SU-DHL-6 (cell line): Measurements from ENCODE around the gene GART.

Source experiments
- H2AFZ ChIP-seq: fragments of 200-600 bp; sonication (generic); 2 replicates; pipeline ENCODE4 v1.6.1; 2014; ENCODE audit warnings: low read depth, mild to moderate bottlenecking, moderate library complexity, mixed read lengths, antibody characterized with exemption, low read length; ENCODE audit not compliant: severe bottlenecking
- H3F3A ChIP-seq: fragments of 200-600 bp; shearing (Covaris generic); 2 replicates; pipeline ENCODE4 v1.6.0; 2016; ENCODE audit warnings: antibody characterized with exemption, mild to moderate bottlenecking; ENCODE audit not compliant: insufficient read depth
- H3K27ac ChIP-seq: fragments of 200-600 bp; sonication (generic); 2 replicates; pipeline ENCODE4 v1.5.1; 2016; ENCODE audit warnings: low read depth, mild to moderate bottlenecking, low read length, moderate library complexity, mixed read lengths
- H3K27me3 ChIP-seq: fragments of 200-600 bp; sonication (generic), shearing (Covaris generic); 2 replicates; pipeline ENCODE4 v1.6.0; 2014; ENCODE audit warnings: mild to moderate bottlenecking, low read length
- H3K36me3 ChIP-seq: fragments of 200-600 bp; sonication (generic); 2 replicates; pipeline ENCODE4 v1.6.1; 2014; ENCODE audit warnings: mild to moderate bottlenecking, low read length, mixed read lengths
- H3K4me2 ChIP-seq: fragments of 300-600, 200-600 bp; shearing (Covaris generic), sonication (generic); 2 replicates; pipeline ENCODE4 v1.6.0; 2014; ENCODE audit warnings: low read length, low read depth, mild to moderate bottlenecking; ENCODE audit not compliant: poor library complexity, severe bottlenecking
- H3K4me3 ChIP-seq: fragments of 200-600 bp; sonication (generic); 2 replicates; pipeline ENCODE4 v1.5.1; 2014; ENCODE audit warnings: antibody characterized with exemption, low read length, mild to moderate bottlenecking, mixed read lengths; ENCODE audit not compliant: insufficient read depth, poor library complexity, severe bottlenecking
- H3K79me2 ChIP-seq: fragments of 200-600 bp; sonication (generic); 2 replicates; pipeline ENCODE4 v1.6.1; 2014; ENCODE audit warnings: mild to moderate bottlenecking, low read length, moderate library complexity; ENCODE audit not compliant: insufficient read depth
- H3K9ac ChIP-seq: fragments of 200-600 bp; sonication (generic); 2 replicates; pipeline ENCODE4 v1.7.0; 2014; ENCODE audit warnings: mild to moderate bottlenecking, low read length
- H3K9me2 ChIP-seq: fragments of 200-600 bp; sonication (generic); replicated peaks from 2 replicates; pipeline ENCODE4 v1.6.1; 2014; ENCODE audit warnings: low read length; ENCODE audit not compliant: insufficient read depth
- H3K9me3 ChIP-seq: fragments of 200-600 bp; sonication (generic); 2 replicates; pipeline ENCODE4 v1.6.1; 2014; ENCODE audit warnings: low read length, mixed read lengths; ENCODE audit not compliant: insufficient read depth
- H4K20me1 ChIP-seq: fragments of 200-600 bp; sonication (generic); 2 replicates; pipeline ENCODE4 v1.6.1; 2014; ENCODE audit warnings: low read depth, mild to moderate bottlenecking, antibody characterized with exemption, low read length, moderate library complexity, mixed read lengths
- EZH2phosphoT487 ChIP-seq: fragments of 200-600 bp; sonication (generic), shearing (Covaris generic); conservative IDR thresholded peaks from 2 replicates; pipeline ENCODE4 v1.6.1; 2018; ENCODE audit warnings: mild to moderate bottlenecking, antibody characterized with exemption, low read length, moderate library complexity, mixed read lengths
- TF ChIP-seq, protein P1 (sequence below): fragments of 200-600 bp; sonication (generic); IDR thresholded peaks from one replicate; pipeline ENCODE4 v1.5.1; 2017; ENCODE audit warnings: antibody characterized with exemption, mild to moderate bottlenecking, low read length, moderate library complexity; ENCODE audit not compliant: insufficient read depth, poor library complexity, severe bottlenecking

Gene GART

DNA sequence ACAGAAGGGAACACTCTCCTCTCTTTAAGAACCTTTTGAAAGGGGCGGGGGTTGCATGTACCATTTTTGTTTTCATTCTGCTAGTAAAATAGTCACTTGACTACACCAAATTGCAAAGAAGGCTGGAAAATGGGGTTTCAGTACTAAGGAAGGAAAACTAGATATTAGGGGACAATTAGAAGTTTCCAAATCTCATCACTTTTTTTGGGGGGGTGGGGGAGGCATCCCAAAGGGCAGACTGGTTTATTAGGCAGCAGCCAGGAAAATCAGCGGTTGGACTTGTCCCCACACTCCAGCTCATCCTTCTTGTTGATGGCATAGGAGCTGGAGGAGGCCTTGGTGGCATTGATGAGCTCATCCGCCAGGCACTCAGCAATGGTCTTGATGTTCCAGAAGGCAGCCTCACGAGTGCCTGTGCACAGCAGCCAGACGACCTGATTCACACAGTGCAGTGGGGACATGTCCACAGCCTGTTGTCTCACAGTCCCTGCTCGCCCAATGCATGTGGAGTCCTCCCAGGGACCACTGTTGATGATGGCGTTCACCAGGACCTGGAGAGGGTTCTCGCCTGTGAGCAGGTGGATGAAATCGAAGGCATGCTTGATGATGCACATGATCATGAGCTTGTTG is 60.5 kb downstream of the GART start:
- H3K27me3 ChIP-seq = no peaks in the 10 kb centered on the region
- no peak overlapping the region for H3K4me3 ChIP-seq
- peak overlapping the region; percentile 93 for H3K4me2 ChIP-seq
- no peak for TF ChIP-seq EZH2phosphoT487
- TF ChIP-seq, protein P1, sequence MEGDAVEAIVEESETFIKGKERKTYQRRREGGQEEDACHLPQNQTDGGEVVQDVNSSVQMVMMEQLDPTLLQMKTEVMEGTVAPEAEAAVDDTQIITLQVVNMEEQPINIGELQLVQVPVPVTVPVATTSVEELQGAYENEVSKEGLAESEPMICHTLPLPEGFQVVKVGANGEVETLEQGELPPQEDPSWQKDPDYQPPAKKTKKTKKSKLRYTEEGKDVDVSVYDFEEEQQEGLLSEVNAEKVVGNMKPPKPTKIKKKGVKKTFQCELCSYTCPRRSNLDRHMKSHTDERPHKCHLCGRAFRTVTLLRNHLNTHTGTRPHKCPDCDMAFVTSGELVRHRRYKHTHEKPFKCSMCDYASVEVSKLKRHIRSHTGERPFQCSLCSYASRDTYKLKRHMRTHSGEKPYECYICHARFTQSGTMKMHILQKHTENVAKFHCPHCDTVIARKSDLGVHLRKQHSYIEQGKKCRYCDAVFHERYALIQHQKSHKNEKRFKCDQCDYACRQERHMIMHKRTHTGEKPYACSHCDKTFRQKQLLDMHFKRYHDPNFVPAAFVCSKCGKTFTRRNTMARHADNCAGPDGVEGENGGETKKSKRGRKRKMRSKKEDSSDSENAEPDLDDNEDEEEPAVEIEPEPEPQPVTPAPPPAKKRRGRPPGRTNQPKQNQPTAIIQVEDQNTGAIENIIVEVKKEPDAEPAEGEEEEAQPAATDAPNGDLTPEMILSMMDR = no peak
- H3K36me3 ChIP-seq = no peaks in the 10 kb centered on the region
- no peaks in the 10 kb centered on the region for H3K9me3 ChIP-seq
- no peaks in the 10 kb centered on the region for H4K20me1 ChIP-seq
- 0 out of 2 replicates have a peak, but pooled peaks cover 5% of the 10 kb centered on the region for H3F3A ChIP-seq
- H3K9ac ChIP-seq = no peak overlapping the region
- H3K27ac ChIP-seq = no peak overlapping the region
- peaks cover 22% of the 10 kb centered on the region for H3K79me2 ChIP-seq
- no peak overlapping the region for H2AFZ ChIP-seq
- no peaks in the 10 kb centered on the region for H3K9me2 ChIP-seq

DNA sequence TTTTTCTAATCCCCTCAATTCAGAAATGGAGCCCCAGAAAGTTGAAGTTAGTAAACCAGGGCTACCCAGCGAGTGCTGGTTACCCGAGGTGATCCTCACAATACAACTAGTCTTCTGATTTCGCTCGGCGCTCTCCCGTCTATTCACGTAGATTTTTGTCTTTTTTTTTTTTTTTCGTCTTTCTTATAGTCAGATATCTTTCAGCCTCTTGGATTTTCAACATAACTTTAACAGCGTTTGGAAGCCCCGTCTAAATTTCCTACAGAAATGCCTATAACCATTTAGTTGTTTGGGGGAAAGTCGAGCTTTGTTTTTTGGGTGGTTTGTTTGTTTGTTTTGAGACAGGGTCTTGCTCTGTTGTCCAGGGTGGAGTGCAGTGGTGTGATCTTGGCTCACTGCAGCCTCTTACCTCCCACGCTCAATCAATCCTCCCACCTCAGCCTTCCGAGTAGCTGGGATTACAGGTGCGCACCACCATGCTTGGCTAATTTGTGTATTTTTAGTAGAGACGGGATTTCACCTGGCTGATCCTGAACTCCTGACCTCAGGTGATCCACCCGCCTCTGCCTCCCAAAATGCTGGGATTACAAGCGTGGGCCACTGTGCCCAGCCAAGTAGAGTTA is 61.3 kb downstream of the GART start:
- no peaks in the 10 kb centered on the region for H3K27me3 ChIP-seq
- peak overlapping the region; percentile 98 for H2AFZ ChIP-seq
- H3F3A ChIP-seq = 0 out of 2 replicates have a peak, but pooled peaks cover 5% of the 10 kb centered on the region
- TF ChIP-seq, protein P1 = no peak
- TF ChIP-seq EZH2phosphoT487 = no peak
- no peaks in the 10 kb centered on the region for H4K20me1 ChIP-seq
- H3K9ac ChIP-seq = peak overlapping the region; percentile 81
- H3K4me2 ChIP-seq = peak overlapping the region; percentile 93
- H3K79me2 ChIP-seq = peaks cover 31% of the 10 kb centered on the region
- H3K36me3 ChIP-seq = no peaks in the 10 kb centered on the region
- no peaks in the 10 kb centered on the region for H3K9me2 ChIP-seq
- peak overlapping the region; percentile 96 for H3K4me3 ChIP-seq
- H3K9me3 ChIP-seq = no peaks in the 10 kb centered on the region
- peak overlapping the region; percentile 55 for H3K27ac ChIP-seq

DNA sequence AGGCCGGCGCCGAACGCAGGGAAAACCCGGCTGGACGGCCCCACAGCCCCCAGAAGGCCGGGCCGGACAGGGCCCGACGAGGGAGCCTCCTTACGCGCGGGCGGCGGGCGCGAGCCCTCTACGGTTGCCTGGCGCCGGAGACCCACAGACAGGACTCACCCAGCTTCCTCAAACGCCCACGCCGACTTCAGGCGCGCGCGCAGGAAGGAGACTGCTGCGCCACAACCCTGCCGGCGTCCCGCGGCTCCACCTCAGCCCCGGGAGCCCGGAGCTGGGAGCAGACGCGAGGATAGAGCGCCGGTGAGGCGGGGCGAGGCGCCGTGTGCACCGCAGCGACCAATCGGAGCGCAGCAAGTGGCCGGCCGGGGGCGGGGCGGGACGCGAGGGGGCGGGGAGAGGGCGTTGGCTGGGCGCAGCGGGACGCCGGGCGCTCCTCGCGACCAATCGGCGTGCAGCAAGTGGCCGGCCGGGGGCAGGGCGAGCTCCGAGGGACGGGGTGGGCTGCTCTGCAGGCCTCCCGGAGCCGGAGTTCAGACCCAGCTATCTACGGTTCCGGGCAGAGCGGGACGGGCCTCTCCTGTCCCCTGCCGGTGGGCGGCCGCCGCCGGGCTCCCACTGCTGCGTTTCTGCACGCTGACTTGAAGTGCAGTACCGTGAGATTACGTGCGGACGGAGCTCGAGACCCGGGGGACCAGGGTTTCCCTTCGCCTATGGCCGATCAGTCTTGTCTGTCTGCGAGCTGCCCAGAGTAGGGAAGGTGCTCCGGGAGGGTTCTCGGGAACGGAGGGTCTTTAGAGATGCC is 62.0 kb downstream of the GART start, which contains the start of gene TMEM50B:
Gene TMEM50B (minus strand): TSS at position 296 of the 802 bp plus-strand sequence. CDS start 11,089 bp downstream, outside the sequence.
- H3K4me2 ChIP-seq = peak within 1 kb of the TSS; percentile 95
- H4K20me1 ChIP-seq = no peaks in the 10 kb centered on the region
- H3K27ac ChIP-seq = peak within 1 kb of the TSS; percentile 72
- no peaks in the 10 kb centered on the region for H3K9me3 ChIP-seq
- 0 out of 2 replicates have a peak, but pooled peaks cover 5% of the 10 kb centered on the region for H3F3A ChIP-seq
- peak within 1 kb of the TSS; percentile 98 for H2AFZ ChIP-seq
- peak within 1 kb of the TSS; percentile 96 for H3K4me3 ChIP-seq
- TF ChIP-seq, protein P1 = peak; percentile 20
- TF ChIP-seq EZH2phosphoT487 = no peak
- H3K9ac ChIP-seq = peak within 1 kb of the TSS; percentile 81
- H3K79me2 ChIP-seq = peaks cover 31% of the 10 kb centered on the region
- no peaks in the 10 kb centered on the region for H3K9me2 ChIP-seq
- H3K27me3 ChIP-seq = no peaks in the 10 kb centered on the region
- H3K36me3 ChIP-seq = no peaks in the 10 kb centered on the region
